Measurements from ENCODE around the gene XXYLT1.

DNA sequence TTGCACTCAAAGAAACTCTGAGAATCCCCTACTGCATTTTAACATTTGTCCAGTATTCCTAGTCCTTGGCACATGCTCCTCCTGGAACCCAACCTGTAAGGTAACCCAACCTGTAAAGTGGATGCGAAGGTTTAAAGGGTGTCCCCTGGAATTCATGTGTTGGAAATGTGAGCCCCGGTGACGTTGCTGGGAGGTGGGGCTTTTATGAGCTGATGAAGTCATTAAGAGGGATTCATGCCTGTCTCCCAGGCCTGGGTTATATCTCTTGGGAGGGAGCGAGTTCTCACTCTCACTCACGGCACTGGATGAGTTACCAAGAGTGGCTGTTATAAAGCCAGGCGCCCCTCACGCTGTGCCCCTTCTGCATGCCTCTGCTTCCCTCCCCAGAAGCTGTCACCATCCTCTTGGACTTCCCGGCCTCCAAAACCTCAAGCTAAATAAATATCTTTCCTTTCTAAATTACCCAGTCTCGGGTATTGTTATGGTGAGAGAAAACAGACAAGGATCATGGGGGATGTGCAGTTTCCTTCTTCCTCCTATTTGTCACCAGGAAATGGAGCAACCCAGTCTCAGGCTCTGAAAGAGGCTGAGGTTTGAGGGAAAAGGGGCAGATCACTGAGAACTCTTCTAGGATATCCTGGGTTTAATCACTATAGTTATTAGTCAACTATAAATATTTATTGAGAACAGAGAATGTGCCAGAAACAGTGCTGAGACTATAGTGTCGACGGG, 7.6 kb downstream of the XXYLT1 start:
- TF ChIP-seq, protein P1, sequence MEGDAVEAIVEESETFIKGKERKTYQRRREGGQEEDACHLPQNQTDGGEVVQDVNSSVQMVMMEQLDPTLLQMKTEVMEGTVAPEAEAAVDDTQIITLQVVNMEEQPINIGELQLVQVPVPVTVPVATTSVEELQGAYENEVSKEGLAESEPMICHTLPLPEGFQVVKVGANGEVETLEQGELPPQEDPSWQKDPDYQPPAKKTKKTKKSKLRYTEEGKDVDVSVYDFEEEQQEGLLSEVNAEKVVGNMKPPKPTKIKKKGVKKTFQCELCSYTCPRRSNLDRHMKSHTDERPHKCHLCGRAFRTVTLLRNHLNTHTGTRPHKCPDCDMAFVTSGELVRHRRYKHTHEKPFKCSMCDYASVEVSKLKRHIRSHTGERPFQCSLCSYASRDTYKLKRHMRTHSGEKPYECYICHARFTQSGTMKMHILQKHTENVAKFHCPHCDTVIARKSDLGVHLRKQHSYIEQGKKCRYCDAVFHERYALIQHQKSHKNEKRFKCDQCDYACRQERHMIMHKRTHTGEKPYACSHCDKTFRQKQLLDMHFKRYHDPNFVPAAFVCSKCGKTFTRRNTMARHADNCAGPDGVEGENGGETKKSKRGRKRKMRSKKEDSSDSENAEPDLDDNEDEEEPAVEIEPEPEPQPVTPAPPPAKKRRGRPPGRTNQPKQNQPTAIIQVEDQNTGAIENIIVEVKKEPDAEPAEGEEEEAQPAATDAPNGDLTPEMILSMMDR (IDR thresholded peaks at IDR 0.05) = no peak
- no peak for TF ChIP-seq POLR2A (IDR thresholded peaks at IDR 0.05)
- TF ChIP-seq POLR2AphosphoS5 (IDR thresholded peaks at IDR 0.05) = no peak
